Memory B cell (primary cell): ENCODE measurements around the gene APRT.

Source experiments
- ATAC-seq: fragments of 150-1000 bp; cut with Tn5 transposase; 2 replicates; pipeline ENCODE4 v1.10.0; 2021; ENCODE audit warnings: low read depth, mild to moderate bottlenecking, moderate library complexity
- DNase-seq, 2 donors: peaks; one replicate each; pipeline ENCODE4 v3.0.0; 2022; ENCODE audit warnings: low spot score in 2 of 2
- H3K27ac Mint-ChIP-seq: one replicate; pipeline ENCODE4 v1.8.0; 2022; ENCODE audit warnings: mild to moderate bottlenecking, moderate library complexity, mixed read lengths
- H3K27me3 Mint-ChIP-seq: one replicate; pipeline ENCODE4 v1.8.0; 2022; ENCODE audit warnings: mixed read lengths
- H3K36me3 Mint-ChIP-seq: one replicate; pipeline ENCODE4 v1.8.0; 2022; ENCODE audit warnings: mild to moderate bottlenecking, mixed read lengths
- H3K4me1 Mint-ChIP-seq: one replicate; pipeline ENCODE4 v1.8.0; 2022; ENCODE audit warnings: mixed read lengths
- H3K4me3 Mint-ChIP-seq: one replicate; pipeline ENCODE4 v1.8.0; 2022; ENCODE audit warnings: mild to moderate bottlenecking, moderate library complexity, mixed read lengths
- H3K9me3 Mint-ChIP-seq: one replicate; pipeline ENCODE4 v1.8.0; 2022; ENCODE audit warnings: mixed read lengths

APRT gene

GRCh38 chr16:88811769-88812512 is at the start of gene APRT:
Gene APRT (minus strand): TSS chr16:88811928. CDS start chr16:88811899, 29 bp downstream.
- Mint-ChIP-seq H3K4me3 (peak within 1 kb of the TSS; percentile 99), H3K9me3 (no peaks in the 10 kb centered on the region), H3K27ac (peak within 1 kb of the TSS; percentile 91), H3K27me3 (no peaks in the 10 kb centered on the region), H3K4me1 (peaks cover 13% of the 10 kb centered on the region), H3K36me3 (peaks cover 1% of the 10 kb centered on the region)
- peak; percentile 99 to 100 for DNase-seq
- peak; percentile 82 for ATAC-seq

GRCh38 chr16:88861359-88861758 is 49.6 kb upstream of the APRT start:
- Mint-ChIP-seq H3K27ac (no peak overlapping the region), H3K36me3 (peaks cover 4% of the 10 kb centered on the region), H3K27me3 (no peaks in the 10 kb centered on the region), H3K4me3 (no peak overlapping the region), H3K9me3 (no peaks in the 10 kb centered on the region), H3K4me1 (peaks cover 9% of the 10 kb centered on the region)
- ATAC-seq (no peak), DNase-seq (no peak)

GRCh38 chr16:88859381-88860091 is 47.8 kb upstream of the APRT start:
- no peaks in the 10 kb centered on the region for H3K9me3 Mint-ChIP-seq
- peaks cover 4% of the 10 kb centered on the region for H3K36me3 Mint-ChIP-seq
- no peak overlapping the region for H3K27ac Mint-ChIP-seq
- H3K4me1 Mint-ChIP-seq, result peaks cover 13% of the 10 kb centered on the region
- no peak overlapping the region for H3K4me3 Mint-ChIP-seq
- no peak for ATAC-seq
- no peaks in the 10 kb centered on the region for H3K27me3 Mint-ChIP-seq
- DNase-seq, result no peak

- peak; percentile 69 to 70 for DNase-seq
- ATAC-seq, result peak; percentile 48
- H3K9me3 Mint-ChIP-seq, result no peaks in the 10 kb centered on the region
- no peaks in the 10 kb centered on the region for H3K27me3 Mint-ChIP-seq
- H3K4me3 Mint-ChIP-seq, result peak overlapping the region; percentile 97
- H3K27ac Mint-ChIP-seq, result peak overlapping the region; percentile 93
- peaks cover 4% of the 10 kb centered on the region for H3K36me3 Mint-ChIP-seq
- peaks cover 13% of the 10 kb centered on the region for H3K4me1 Mint-ChIP-seq
Observed at GRCh38 chr16:88857728-88858339, 46.1 kb upstream of the APRT start.

- Mint-ChIP-seq H3K27ac (peak within 1 kb of the TSS; percentile 93), H3K36me3 (peaks cover 4% of the 10 kb centered on the region), H3K4me3 (peak within 1 kb of the TSS; percentile 97), H3K27me3 (no peaks in the 10 kb centered on the region), H3K9me3 (no peaks in the 10 kb centered on the region), H3K4me1 (peaks cover 16% of the 10 kb centered on the region)
- DNase-seq (peak; percentile 99), ATAC-seq (peak; percentile 81)
Observed at GRCh38 chr16:88856828-88857727, 45.4 kb upstream of the APRT start, which contains the start of the genes GALNS and TRAPPC2L. Gene GALNS (minus strand): TSS chr16:88856947. CDS start chr16:88856877, 70 bp downstream. Gene TRAPPC2L (plus strand): TSS chr16:88857127. CDS start chr16:88857151, 24 bp downstream.

GRCh38 chr16:88856122-88856827 is 44.5 kb upstream of the APRT start:
- Mint-ChIP-seq H3K27ac (peak overlapping the region; percentile 93), H3K4me1 (peaks cover 16% of the 10 kb centered on the region), H3K4me3 (peak overlapping the region; percentile 97), H3K36me3 (peaks cover 4% of the 10 kb centered on the region), H3K27me3 (no peaks in the 10 kb centered on the region), H3K9me3 (no peaks in the 10 kb centered on the region)
- DNase-seq (peak in 1 of 2 donors; percentile 40), ATAC-seq (peak; percentile 18)

GRCh38 chr16:88855736-88856121 is 44.0 kb upstream of the APRT start:
- Mint-ChIP-seq H3K4me1 (peaks cover 16% of the 10 kb centered on the region), H3K36me3 (peaks cover 2% of the 10 kb centered on the region), H3K27ac (peak overlapping the region; percentile 84), H3K9me3 (no peaks in the 10 kb centered on the region), H3K27me3 (no peaks in the 10 kb centered on the region), H3K4me3 (peak overlapping the region; percentile 71)
- ATAC-seq (no peak), DNase-seq (no peak)

- H3K9me3 Mint-ChIP-seq, result no peaks in the 10 kb centered on the region
Observed at GRCh38 chr16:88855176-88855575, 43.4 kb upstream of the APRT start.

GRCh38 chr16:88854306-88855111 is 42.8 kb upstream of the APRT start:
- Mint-ChIP-seq H3K27ac (peak overlapping the region; percentile 84), H3K4me3 (peak overlapping the region; percentile 64), H3K4me1 (peaks cover 16% of the 10 kb centered on the region), H3K27me3 (no peaks in the 10 kb centered on the region), H3K9me3 (no peaks in the 10 kb centered on the region), H3K36me3 (peaks cover 1% of the 10 kb centered on the region)
- ATAC-seq (peak; percentile 57), DNase-seq (peak; percentile 36 to 46)

More at GRCh38 chr16:88855176-88855575, 43.4 kb upstream of the APRT start:
- DNase-seq, result no peak
- no peak for ATAC-seq
- peak overlapping the region; percentile 78 for H3K4me3 Mint-ChIP-seq
- no peaks in the 10 kb centered on the region for H3K27me3 Mint-ChIP-seq
- peak overlapping the region; percentile 84 for H3K27ac Mint-ChIP-seq
- peaks cover 16% of the 10 kb centered on the region for H3K4me1 Mint-ChIP-seq
- peaks cover 1% of the 10 kb centered on the region for H3K36me3 Mint-ChIP-seq

GRCh38 chr16:88853325-88853941 is 41.7 kb upstream of the APRT start:
- no peaks in the 10 kb centered on the region for H3K9me3 Mint-ChIP-seq
- ATAC-seq (no peak), DNase-seq (no peak)
- peaks cover 1% of the 10 kb centered on the region for H3K36me3 Mint-ChIP-seq
- no peak overlapping the region for H3K4me3 Mint-ChIP-seq
- H3K4me1 Mint-ChIP-seq, result peaks cover 14% of the 10 kb centered on the region
- no peak overlapping the region for H3K27ac Mint-ChIP-seq
- no peaks in the 10 kb centered on the region for H3K27me3 Mint-ChIP-seq

- no peaks in the 10 kb centered on the region for H3K9me3 Mint-ChIP-seq
- no peak for DNase-seq
- no peaks in the 10 kb centered on the region for H3K36me3 Mint-ChIP-seq
- no peak overlapping the region for H3K4me3 Mint-ChIP-seq
- H3K4me1 Mint-ChIP-seq, result peaks cover 7% of the 10 kb centered on the region
- ATAC-seq, result no peak
- H3K27me3 Mint-ChIP-seq, result no peaks in the 10 kb centered on the region
- peak overlapping the region; percentile 5 for H3K27ac Mint-ChIP-seq
Observed at GRCh38 chr16:88851616-88852015, 39.9 kb upstream of the APRT start.
